ENCODE measurements around the gene RBM43. TPM values are rescaled to one million over a fixed set of nuclear protein-coding genes. Genes with fewer than 3 reads are reported as not detected.

The RBM43 gene
- total and polyA plus RNA-seq, 9 of the 15 experiments (the other 6 are each of a cell fraction or from before 2014, with no cell fraction given): 1.3 to 6.9 (median 3.8) TPM

DNA sequence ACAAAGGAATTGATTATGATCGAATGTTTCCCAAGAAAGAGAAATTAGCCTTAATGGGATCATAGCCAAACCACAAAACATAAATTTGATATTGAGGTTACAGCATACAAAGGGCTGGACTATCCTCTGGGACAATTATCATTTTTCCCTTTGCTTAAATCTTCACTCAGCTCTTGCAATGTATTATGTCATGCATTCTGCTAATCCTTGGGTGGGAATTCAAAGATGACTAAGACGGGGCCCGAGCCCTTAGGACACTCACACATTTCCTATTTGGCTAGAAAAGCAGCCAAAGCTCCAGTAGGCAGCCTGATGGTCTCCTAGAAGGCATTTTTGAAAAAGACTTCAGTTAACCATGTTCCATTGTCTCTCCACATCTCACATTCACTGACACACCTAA is 45.0 kb upstream of the RBM43 start:
- no TSS peak for BruUV-seq (replicated peaks)
- Histone ChIP-seq H2AFZ (ENCODE audit: low read depth, low read length) (no peak overlapping the region), H3K36me3 (ENCODE audit: control insufficient read depth, insufficient read depth, low read length) (no peaks in the 10 kb centered on the region), H3K79me2 (ENCODE audit: control insufficient read depth, insufficient read depth, low read length) (no peaks in the 10 kb centered on the region), H3K9ac (ENCODE audit: insufficient read depth in 1 of 2, low read depth in 2 of 2, low read length in 2 of 2) (no peak overlapping the region), H3K9me1 (ENCODE audit: control insufficient read depth, insufficient read depth, low read length) (no peaks in the 10 kb centered on the region), H3K27ac (ENCODE audit: extremely low read depth, low read depth, low read length) (no peak overlapping the region), H3K4me3 (no peak overlapping the region), H3K9me3 (replicated peaks; ENCODE audit: control insufficient read depth, insufficient read depth, low read depth, low read length) (no peaks in the 10 kb centered on the region), H3K4me1 (replicated peaks in 1 of 2; ENCODE audit: control insufficient read depth in 2 of 2, insufficient read depth in 2 of 2, low read length in 2 of 2) (peaks cover 0 to 14% of the 10 kb centered on the region in 2 experiments; a peak in 4 of 5 replicates), H4K20me1 (replicated peaks; ENCODE audit: control insufficient read depth, insufficient read depth, low read length) (no peaks in the 10 kb centered on the region), H3K27me3 (ENCODE audit: control insufficient read depth in 2 of 2, insufficient read depth in 2 of 2, low read length in 2 of 2) (peaks cover 0 to 4% of the 10 kb centered on the region in 2 experiments; a peak in 1 of 5 replicates), H3K4me2 (ENCODE audit: insufficient read depth, low read length) (no peak overlapping the region)
- DNase-seq (ENCODE audit: extremely low read depth in 1 of 4, low spot score in 3 of 4) (no peak), FAIRE-seq (no peak), ATAC-seq (no peak)
- CTCF ChIA-PET (ENCODE audit: low intra/inter-chr PET ratio): no interaction called here
- TF ChIP-seq BRD9 (IDR thresholded peaks at IDR 0.05; ENCODE audit: low read depth, partially characterized antibody): no peak
- TF ChIP-seq, protein P1, sequence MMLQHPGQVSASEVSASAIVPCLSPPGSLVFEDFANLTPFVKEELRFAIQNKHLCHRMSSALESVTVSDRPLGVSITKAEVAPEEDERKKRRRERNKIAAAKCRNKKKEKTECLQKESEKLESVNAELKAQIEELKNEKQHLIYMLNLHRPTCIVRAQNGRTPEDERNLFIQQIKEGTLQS (IDR thresholded peaks at IDR 0.05): peak; percentile 79
- TF ChIP-seq, protein P1 (CRISPR knock-in tag; conservative IDR thresholded peaks at IDR 0.05): no peak
- no peak for TF ChIP-seq ESRRA (IDR thresholded peaks at IDR 0.05; ENCODE audit: borderline replicate concordance, low read depth)
- TF ChIP-seq CEBPG (CRISPR knock-in tag; IDR thresholded peaks at IDR 0.05): no peak
- TF ChIP-seq CEBPG (tag; conservative IDR thresholded peaks at IDR 0.05 in 1 of 2, IDR thresholded peaks at IDR 0.05 in 1 of 2): peak in 1 of 2 experiments; percentile 65; a peak in 1 of 4 replicates
- 0 out of 2 replicates have a peak, but pooled peaks have one; percentile 51 for TF ChIP-seq JUN (IDR thresholded peaks at IDR 0.05; ENCODE audit: borderline replicate concordance, low read depth, low read length)
- no peak for TF ChIP-seq JUN (CRISPR knock-in tag; IDR thresholded peaks at IDR 0.05; ENCODE audit: borderline replicate concordance)
- TF ChIP-seq HSF4 (CRISPR knock-in tag; IDR thresholded peaks at IDR 0.05; ENCODE audit: borderline replicate concordance): no peak
- TF ChIP-seq FOSL1 (tag; conservative IDR thresholded peaks at IDR 0.05): peak; percentile 61
- peak; percentile 20; the same call in 1 of the 2 replicates for TF ChIP-seq ATF7 (IDR thresholded peaks at IDR 0.05)
- no peak for TF ChIP-seq ZNF668 (CRISPR knock-in tag; IDR thresholded peaks at IDR 0.05)
- TF ChIP-seq ZNF696 (CRISPR knock-in tag; conservative IDR thresholded peaks at IDR 0.05): no peak
- TF ChIP-seq TRIM24 (IDR thresholded peaks at IDR 0.05): peak in 1 of 2 experiments; percentile 45; a peak in 2 of 4 replicates
- TF ChIP-seq JUND (IDR thresholded peaks at IDR 0.05; ENCODE audit: borderline replicate concordance, low read depth, low read length): 0 out of 2 replicates have a peak, but pooled peaks have one; percentile 39
- TF ChIP-seq JUND (tag; IDR thresholded peaks at IDR 0.05; ENCODE audit: borderline replicate concordance, low read depth, low read length): no peak
- in situ Hi-C loops (cut with MboI): no loop called here
- POLR2A ChIA-PET: interaction anchor here (0.7 to 1.4 kb wide), 3 partner anchors 8 to 10 kb away, joined by 3 to 4 read pairs (median 4); no protein-coding TSS in a partner anchor
- 14% methylated on average over 3 of the region's 3 CpGs for WGBS (ENCODE audit: insufficient coverage, low coverage, missing lambda C conversion rate)
- intact Hi-C loops (cut with micrococcal nuclease): no loop called here

All from K562 (cell line).